ENCODE measurements around the gene CYB5B.

CYB5B gene

DNA sequence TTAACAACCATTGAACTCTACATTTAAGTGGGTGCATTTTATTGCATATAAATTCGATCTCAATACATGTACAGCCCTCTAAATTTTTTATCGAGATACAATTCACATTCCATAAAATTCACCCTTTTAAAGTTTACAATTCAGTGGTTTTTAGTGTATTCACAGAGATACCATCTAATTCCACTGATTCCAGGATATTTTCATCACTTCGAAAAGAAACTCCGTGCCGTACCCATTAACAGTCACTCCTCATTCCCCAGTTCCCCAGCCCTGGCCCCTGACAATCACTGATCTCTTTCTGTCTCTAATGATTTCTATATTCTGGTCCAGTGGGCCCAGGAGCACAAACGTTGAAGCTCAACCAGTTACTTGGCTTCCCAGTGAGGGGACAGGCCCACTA, 61.4 kb downstream of the CYB5B start:
- no peak for DNase-seq (ENCODE audit: low spot score)

DNA sequence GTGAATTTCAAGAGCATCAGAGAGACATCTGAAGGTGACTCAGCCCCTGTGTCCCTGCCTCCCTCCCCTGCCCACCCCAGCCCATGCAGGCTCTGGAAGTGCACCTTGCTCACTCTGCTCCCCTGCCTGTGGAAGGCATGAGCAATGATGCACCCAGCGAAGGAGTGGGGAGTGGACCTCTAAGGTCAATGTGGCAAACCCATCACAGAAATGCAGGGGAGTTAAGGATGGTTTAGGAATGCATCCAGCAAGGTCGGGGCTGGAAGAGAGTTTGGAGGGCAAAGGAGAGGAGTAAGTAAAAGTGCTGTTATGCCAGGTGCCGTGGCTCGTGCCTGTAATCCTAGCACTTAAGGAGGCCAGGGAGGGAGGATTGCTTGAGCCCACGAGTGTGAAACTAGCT, 61.9 kb downstream of the CYB5B start:
- DNase-seq (ENCODE audit: low spot score) = no peak

DNA sequence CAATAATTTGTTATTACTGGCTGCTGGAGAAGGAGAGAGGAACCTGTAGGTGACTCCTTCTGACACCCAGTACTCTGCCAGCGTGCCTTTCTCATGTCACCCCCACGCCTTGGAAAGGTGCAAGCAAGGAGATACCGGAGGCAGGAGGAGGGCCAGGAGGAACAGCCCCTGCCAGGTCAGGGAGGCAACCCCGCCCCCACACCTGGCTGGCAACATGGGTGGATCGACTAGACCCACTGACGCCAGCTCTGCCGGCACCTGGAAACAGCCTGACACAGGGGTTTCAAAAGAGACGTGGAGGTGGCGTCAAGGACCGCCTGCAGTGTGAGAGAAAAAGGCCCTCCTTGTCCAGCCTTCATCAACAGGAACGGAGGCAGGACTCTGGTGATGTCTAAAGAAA, 62.3 kb downstream of the CYB5B start:
- DNase-seq (ENCODE audit: low spot score) = no peak

DNA sequence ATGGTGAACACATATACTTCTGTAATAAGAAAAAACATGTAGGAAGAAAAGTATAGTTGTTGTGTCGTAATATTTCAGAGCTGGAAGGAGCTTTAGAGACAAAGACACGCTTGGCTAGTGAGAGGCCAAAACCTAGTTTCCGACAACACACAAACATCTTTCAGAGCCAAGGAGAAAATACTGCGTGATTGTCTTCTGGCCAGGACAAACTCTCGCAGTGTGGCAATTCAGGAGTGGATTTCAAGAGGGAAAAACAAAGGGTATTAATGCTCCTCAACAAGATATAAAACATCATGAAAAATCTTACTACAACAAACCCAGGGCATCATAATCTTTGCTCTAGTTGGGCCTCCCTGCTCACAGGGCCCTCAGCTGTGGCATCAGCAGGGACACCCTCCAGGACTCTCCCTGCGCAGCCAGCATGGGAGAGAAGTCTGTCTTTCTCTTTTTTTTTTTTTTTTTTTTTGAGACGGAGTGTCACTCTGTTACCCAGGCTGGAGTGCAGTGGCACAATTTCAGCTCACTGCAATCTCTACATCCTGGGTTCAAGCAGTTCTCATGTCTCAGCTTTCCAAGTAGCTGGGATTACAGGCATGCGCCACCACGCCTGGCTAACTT, 66.4 kb downstream of the CYB5B start:
- DNase-seq (ENCODE audit: low spot score) = no peak

DNA sequence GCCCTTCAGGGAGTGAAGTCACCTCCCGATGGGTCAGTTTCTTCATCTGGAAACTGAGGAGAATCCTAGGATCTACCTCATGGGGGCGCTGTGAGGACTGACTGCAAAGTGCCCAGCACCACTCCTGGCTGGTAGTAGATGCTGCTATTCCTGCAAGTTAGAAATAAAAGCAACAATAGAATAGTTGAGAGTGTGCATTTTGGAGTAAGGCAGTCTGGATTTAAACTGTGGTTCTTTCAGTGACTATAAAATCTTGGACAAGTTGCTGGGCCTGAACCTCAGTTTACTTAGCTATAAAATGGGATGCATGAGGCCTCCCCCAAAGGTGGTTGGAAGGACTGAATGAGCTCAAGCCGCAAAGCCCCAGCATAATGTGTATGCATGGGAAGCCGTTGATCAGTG, 70.6 kb downstream of the CYB5B start:
- no peak for DNase-seq (ENCODE audit: low spot score)

DNA sequence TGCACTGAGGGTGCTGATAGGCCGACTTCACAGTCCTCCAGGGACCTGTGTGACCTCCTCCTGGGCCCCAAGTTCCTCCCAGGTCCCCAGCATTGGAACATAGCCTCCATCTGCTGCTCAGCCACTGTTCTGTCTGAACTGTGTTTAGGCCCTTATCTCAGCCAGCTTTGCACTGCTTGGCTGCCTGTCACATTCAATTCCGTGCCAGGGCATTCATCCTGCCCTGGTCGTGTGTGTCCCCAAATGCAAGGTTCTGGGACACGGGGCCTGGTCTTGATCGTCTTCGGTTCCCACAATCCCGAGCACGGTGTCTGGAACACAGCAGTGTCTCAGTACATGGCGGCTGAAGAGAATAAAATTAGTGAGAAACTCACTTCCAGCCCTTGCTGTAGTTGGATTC, 71.4 kb downstream of the CYB5B start:
- no peak for DNase-seq (ENCODE audit: low spot score)

DNA sequence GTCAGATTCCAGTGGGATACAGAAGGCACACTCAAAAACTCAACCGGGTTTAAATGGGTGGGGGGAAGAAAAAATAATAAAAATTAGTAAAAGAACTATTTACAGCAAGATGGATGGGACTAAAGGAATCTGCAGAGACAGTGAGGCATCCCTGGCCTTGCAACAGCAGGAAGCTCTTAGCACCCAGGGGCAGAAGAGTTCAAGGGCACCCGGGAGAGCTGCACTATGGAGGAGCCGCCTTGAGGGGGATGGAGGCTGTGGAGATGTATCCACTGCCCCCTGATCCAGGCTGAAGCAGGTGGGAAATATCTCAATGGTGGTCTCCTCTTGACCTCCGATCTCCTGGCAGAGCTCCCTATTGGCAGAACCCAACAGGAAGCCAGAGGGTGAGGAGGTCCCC, 72.0 kb downstream of the CYB5B start:
- no peak for DNase-seq (ENCODE audit: low spot score)

DNA sequence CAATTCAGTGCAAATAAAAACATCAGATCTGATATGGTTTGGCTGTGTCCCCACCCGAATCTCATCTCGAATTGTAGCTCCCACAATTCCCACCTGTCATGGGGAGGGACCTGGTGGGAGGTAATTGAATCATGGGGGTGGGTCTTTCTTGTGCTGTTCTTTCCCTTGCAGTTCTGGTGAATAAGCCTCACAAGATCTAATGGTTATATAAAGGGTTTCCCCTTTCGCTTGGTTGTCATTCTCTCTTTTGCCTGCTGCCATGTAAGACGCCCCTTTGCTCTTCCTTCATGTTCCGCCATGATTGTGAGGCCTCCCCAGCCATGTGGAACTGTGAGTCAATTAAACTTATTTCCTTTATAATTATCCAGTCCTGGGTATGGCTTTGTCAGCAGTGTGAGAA, 72.5 kb downstream of the CYB5B start:
- DNase-seq (ENCODE audit: low spot score) = no peak

DNA sequence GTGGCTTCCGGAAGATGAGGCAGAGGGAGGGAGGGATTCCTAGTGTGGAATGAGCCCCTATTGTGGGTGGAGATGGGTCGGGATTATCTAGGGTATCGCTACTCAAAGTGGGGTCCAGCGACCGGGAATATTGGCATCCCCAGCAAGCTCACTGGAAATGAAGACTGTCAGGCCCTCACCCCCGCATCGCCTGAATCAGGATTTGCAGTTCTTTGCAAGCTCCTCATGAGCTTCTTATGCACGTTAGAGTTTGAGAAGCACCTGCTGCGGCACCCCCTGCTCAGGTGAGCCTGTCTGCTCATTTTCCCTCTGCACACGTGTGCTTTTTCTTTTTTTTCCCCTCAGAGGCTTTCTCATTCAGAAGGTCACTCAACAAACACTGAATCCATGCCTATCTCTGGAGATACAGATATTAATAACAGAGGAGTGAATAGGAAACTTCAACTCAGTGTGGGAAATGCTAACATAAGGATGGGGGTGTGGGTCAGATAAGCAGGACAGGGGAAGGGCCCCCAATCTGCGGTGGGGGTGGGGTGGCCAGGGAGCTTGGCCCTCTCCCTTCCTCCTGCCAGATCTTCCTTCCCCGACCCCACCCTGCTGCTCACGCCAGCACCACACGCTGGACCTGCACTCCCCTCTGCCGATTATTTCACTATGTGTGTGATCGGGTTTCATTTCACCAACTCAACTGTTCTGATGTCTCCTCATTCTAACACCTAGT, 73.6 kb downstream of the CYB5B start:
- no peak for DNase-seq (ENCODE audit: low spot score)

DNA sequence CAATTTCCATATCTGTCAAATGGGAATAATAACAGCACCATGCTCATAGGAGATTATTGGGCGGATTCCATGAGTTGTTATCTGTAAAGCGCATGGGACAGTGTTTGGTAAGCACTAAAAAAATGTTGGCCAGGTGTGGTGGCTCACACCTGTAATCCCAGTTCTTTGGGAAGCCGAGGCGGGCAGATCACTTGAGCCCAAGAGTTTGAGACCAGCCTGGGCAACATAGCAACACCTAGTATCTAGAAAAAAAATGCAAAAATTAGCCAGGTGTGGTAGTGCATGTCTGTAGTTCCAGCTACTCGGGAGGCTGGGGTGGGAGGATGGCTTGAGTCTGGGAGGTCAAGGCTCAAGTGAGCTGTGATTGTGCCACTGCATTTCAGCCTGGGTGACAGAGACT, 74.5 kb downstream of the CYB5B start:
- DNase-seq (ENCODE audit: low spot score) = no peak

DNA sequence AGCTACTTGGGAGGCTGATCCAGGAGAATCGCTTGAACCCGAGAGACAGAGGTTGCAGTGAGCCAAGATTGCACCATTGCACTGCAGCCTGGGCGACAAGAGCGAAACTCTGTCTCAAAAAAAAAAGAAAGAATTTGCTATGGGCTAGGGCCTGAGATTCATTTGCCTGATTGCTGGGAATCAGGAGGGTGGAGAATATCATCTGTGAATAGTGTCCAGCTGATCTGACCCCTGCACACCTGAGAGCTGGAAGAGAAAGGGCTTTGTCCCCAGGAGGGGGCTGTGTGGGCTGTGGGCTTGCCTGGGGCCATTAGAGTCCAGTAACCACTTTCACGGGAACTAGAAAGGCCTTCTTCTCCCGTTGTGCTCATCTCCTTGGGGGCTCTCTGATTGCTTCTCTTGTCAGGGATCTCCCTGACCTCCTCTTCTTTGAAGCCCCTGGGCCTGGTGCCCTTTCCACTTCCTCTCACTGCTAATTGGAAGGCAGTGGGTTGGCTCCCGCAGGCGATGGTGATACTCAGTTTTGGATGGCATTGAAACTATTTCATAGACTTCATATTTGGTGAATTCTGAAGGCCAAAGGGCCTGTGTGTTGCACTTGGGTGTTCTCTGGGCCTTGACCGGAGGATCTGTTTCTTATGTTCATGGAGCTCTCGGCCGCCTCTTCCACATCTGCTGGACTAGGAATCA, 75.3 kb downstream of the CYB5B start:
- no peak for DNase-seq (ENCODE audit: low spot score)

DNA sequence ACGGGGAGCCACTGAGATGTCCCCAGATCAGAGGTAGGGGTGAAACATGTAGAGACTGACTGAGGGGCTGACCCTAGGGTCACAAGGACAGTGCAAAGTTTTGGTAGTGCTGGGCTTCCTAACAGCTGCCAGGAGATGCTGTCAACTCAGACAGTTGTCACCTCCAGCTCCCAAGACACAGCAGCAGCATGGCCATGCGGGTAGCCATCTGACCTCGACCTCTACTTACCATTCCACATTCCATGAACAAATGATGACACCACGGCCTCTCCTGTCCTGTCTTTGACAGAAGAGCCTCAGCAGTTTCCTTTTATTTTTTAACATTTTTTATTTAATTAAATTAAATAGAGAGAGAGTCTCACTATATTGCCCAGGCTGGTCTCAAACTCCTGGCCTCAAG, 76.1 kb downstream of the CYB5B start:
- DNase-seq (ENCODE audit: low spot score) = no peak

DNA sequence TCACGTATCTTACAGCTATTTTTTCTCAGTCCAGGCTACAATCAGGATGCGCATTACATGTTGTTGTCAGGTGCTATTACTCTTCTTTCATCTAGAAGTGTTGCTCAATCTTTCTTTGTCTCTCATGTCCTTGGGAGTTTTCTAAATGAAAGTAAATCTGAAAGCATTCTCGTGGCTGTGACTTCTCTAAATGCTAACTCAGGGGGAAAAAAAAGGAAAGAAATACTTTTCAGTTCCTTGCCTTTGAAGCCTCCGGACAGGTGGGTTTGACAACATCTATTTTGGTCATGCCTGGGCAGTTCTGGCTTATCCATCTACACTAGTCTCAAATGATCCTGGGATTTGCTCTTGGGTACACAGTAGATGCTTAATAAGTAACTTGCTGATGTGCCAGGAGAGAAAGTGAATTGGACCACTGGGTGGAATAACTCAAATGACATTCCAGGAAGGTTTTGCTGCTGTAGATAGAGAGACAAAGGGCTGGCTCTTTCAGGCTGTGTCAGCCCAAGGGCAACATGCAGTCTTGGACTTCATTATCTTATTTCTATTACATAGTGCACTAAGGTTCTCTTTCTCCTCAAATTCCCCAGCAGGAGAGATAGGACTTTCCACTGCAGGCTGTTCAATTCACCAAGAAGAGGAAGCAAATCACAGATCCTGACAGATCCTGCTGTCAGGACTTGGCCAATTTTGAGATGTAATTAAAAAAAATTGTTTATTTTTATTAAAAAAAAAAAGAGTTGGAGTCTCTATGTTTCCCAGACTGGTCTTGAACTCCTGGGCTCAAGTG, 77.7 kb downstream of the CYB5B start:
- DNase-seq (ENCODE audit: low spot score) = no peak

DNA sequence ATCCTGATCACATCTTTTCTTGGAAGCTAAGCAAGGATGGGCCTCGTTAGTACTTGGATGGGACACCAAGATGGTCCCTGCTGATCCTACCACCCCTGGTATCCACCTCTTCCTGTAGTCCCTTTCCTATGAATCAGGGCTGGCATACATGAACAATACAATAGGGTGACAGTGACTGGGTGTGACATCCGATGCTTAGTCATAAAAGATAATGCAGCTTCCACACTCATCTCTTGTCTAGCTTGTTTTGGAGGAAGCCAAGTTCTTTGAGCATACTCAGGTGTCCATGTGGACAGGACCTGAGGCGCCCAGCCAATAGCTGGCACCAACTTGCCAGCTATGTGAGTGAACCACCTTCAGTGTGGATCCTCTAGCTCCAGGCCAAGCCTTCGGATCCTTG, 78.8 kb downstream of the CYB5B start:
- no peak for DNase-seq (ENCODE audit: low spot score)

DNA sequence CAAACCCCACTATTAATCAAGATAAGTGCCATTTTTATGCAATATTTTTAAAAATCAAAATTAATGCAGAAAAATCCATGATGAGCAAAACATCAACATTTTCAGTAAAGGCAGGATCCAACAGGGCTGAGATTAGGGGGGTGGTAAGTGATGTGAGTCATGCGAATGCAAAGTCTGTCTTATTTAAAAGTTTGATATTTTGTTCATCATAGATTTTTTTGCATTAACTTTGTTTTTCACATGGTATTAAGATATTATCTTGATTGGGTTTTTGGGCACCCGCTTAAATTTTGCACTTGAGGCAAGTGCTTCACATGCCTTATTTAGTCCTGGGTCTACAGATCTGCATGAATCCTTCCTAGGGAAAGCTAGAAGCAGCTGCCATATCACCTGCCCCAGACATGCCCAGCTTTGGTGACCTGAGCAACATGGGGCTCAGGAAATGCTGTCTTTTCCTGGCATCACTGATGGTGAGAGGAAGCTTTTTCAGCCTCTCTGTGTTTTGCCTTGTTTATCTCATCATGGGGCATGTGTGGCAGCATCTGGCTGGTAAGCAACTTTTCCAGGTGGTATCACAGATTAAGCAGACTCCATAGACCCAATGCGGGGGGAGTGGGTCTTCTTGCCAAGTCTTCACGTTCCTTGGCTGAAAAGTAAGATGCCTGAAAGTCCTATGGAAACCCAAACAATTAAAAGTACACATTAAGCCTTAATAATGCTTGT, 83.8 kb downstream of the CYB5B start:
- no peak for DNase-seq (ENCODE audit: low spot score)

DNA sequence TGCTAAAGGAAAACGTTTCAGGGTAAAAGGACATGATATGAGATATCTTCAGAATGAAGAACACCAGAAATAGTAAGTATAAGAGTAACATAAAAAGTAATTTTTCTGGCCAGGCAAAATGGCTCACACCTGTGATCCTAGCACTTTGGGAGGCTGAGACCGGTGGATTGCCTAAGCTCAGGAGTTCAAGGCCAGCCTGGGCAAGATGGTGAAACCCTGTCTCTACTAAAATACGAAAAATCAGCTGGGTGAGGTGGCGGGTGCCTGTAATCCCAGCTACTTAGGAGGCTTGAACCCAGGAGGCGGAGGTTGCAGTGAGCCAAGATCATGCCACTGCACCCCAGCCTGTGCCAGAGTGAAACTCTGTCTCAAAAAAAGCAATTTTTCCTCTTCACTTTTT, 84.7 kb downstream of the CYB5B start:
- DNase-seq (ENCODE audit: low spot score) = no peak

DNA sequence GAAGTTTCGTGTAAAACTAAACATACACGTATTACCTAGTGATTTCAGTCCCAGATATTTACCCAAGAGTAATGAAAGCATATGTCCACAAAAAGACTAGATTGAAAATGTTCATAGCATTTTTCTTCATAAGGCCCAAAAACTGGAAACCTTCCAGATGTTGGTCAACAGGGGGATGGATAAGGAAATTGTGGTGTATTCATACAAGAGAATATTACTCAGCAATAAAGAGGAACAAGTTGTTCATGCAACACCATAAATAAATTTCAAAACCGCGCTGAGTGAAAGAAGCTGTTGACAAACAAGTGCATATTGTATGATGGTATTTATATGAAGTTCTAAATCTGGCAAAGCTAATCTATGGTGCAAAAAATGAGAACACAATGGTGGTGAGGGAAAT, 87.2 kb downstream of the CYB5B start:
- no peak for DNase-seq (ENCODE audit: low spot score)

DNA sequence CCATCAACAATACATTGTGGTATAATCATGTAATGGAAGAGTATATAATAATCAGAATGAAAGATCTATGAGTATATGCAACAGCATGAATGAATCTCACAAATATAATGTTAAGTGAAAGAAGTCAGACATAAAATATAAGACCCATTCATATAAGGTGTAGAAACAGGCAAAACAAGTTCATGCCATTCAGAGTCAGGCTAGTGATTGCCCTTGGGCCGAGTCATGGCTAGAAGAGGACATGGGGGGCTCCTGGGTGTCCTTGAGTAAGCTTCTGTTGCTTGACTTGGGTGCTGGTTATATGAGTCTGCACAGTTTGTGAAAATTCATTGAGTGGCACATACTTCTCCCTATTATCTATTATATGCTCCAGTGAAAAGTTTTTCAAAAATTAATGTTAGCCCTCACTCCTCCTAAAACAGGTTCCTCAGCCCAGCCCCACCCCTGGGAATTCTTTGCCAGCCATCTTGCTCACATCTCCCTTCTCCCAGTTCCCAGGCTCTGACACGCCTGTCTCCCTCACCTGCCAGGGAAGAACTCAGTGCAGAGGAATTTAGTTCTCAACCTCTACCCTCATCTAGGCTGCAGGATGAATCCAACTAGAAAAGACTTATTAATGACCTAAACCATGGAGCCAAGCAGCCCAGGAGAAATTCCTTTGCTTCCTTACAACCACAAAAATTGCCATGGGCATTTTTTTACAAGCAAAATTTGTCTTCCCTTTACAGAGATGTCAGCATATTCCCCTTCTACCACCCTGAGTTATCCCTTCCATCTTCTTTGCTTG, 89.0 kb downstream of the CYB5B start:
- DNase-seq (ENCODE audit: low spot score) = no peak

DNA sequence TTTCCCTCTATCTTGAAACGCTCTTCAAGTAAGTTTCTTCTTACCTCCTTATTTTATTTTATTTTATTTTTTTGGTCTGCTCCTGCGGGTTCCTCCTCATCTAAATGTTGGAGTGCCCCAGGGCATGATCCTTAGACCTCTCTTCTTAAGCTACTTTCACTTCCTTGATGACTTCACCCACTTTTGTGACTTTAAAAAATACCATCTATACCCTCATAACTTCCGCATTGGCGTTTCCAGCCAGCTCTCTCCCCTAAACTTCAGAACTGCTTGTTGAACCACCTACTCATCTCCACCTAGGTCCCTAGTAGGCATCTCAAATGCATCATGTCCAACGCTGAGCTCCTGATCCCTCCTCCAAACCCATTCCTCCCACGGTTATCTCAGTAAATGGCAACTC, 89.9 kb downstream of the CYB5B start:
- peak; percentile 73 for DNase-seq (ENCODE audit: low spot score)

Data from germinal center (tissue), 1 donor.